HG03575 (cell line): ENCODE data around the gene NANOS2.
"Not testable (repeated sequence)": the region's sequence is repeated elsewhere in the genome, so short reads cannot be mapped to it uniquely, and the experiment has no call there.

Source experiments
- ATAC-seq: cut with Tn5 transposase; IDR thresholded peaks from one replicate; pipeline ENCODE4 v1.9.1; 2021; ENCODE audit not compliant: unreplicated experiment, insufficient number of reproducible peaks, low FRiP score; ENCODE audit errors: extremely low read depth

NANOS2 gene

GRCh38 chr19:45881082-45881908, 33.3 kb downstream of the NANOS2 start:
- no peak for ATAC-seq

- no peak for ATAC-seq
These were observed 34.6 kb downstream of the NANOS2 start for GRCh38 chr19:45879971-45880370.

GRCh38 chr19:45879055-45879454, 35.5 kb downstream of the NANOS2 start:
- ATAC-seq = no peak

GRCh38 chr19:45878043-45878794, 36.4 kb downstream of the NANOS2 start:
- ATAC-seq = no peak

GRCh38 chr19:45876411-45877197, 38.0 kb downstream of the NANOS2 start:
- no peak for ATAC-seq

- no peak for ATAC-seq
These were observed 38.5 kb downstream of the NANOS2 start for GRCh38 chr19:45876161-45876410.

GRCh38 chr19:45874620-45874966, 40.0 kb downstream of the NANOS2 start:
- no peak for ATAC-seq

- ATAC-seq = no peak
These were observed 41.3 kb downstream of the NANOS2 start for GRCh38 chr19:45873219-45873772.

- no peak for ATAC-seq
These were observed 42.3 kb downstream of the NANOS2 start for GRCh38 chr19:45872095-45872919.

GRCh38 chr19:45870798-45871197, 43.8 kb downstream of the NANOS2 start:
- ATAC-seq = no peak

- not testable (repeated sequence) for ATAC-seq
These were observed 47.3 kb downstream of the NANOS2 start for GRCh38 chr19:45867241-45867640.

- no peak for ATAC-seq
These were observed 48.0 kb downstream of the NANOS2 start for GRCh38 chr19:45866400-45867176.

- no peak for ATAC-seq
These were observed 49.2 kb downstream of the NANOS2 start for GRCh38 chr19:45865269-45865948.

- no peak for ATAC-seq
These were observed 49.9 kb downstream of the NANOS2 start for GRCh38 chr19:45864629-45865082.

GRCh38 chr19:45863840-45864628, 50.5 kb downstream of the NANOS2 start, which contains the start of gene FOXA3:
TSS of gene FOXA3 (plus strand) at chr19:45864326. CDS start at chr19:45864457, 131 bp downstream.
- ATAC-seq = no peak

GRCh38 chr19:45863335-45863839, 51.2 kb downstream of the NANOS2 start:
- ATAC-seq = no peak
